Measurements from ENCODE around the gene PARD3B.

The PARD3B gene

DNA sequence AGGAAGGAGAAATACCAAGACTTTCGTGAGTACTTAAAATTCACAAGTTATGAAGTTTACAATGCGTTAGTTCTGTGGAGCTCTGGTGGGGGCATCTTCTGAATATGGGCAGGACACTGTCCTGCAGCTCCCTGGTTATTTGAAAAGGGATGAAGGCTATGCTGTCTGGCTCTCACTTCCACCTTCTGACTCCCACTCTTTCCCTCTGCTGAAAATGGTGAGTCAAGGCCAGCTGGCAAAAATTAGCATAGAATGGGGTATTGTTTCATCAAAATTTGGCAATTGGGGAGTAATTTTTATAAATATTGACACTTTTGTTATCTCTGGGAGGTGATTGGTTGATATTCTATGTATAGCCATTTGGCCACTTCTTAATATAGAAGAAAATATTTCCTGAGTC is 177.4 kb downstream of the PARD3B start:
- no peak for FAIRE-seq
- TF ChIP-seq POLR2AphosphoS5 (IDR thresholded peaks at IDR 0.05; ENCODE audit: low read depth, low read length) (no peak), PAX5 (IDR thresholded peaks at IDR 0.05; ENCODE audit: insufficient read depth, low read length, severe bottlenecking) (no peak), POU2F2 (IDR thresholded peaks at IDR 0.05; ENCODE audit: low read depth, low read length) (no peak), POLR2A (IDR thresholded peaks at IDR 0.05; ENCODE audit: low read depth, low read length) (no peak)

DNA sequence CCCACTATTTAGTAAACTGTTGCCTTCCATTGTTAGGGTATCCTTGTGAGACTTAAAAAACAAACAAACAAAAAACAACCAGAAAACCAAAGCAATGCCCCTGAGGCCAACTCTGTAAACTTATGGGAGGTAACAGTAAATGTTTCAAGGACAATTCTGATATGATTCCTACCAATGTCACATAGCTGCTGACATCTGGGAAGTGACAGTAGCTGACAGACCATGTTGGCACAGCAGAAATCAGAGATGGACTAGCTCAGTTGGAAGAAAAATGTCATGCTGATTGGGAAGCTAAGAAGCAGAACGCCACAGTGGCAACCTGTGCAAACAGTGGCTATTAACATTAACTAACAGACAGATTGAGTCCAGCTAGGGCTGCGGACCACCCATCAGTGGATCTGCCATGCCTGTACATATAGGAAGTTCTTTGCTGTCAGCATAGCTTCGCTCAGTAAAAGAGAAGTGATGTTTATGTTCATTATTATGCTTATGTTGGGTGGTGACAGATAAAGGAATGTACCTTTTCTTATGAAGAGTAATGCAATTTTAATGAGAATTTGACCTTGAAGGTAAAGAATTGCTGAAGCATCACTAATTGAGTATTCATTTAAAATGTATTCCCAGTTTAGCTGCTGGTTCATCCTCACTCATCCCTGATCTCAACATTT is 180.6 kb downstream of the PARD3B start:
- TF ChIP-seq POLR2AphosphoS5 (IDR thresholded peaks at IDR 0.05; ENCODE audit: low read depth, low read length) (no peak), POLR2A (IDR thresholded peaks at IDR 0.05; ENCODE audit: low read depth, low read length) (no peak), POU2F2 (IDR thresholded peaks at IDR 0.05; ENCODE audit: low read depth, low read length) (no peak), TAF1 (IDR thresholded peaks at IDR 0.05; ENCODE audit: low read depth, low read length) (no peak), PAX5 (IDR thresholded peaks at IDR 0.05; ENCODE audit: insufficient read depth, low read length, severe bottlenecking) (no peak), SPI1 (IDR thresholded peaks at IDR 0.05; ENCODE audit: low read depth, low read length) (no peak)
- no peak for FAIRE-seq
- DNase-seq (ENCODE audit: insufficient read length, low spot score) = no peak

More for the DNA sequence above, 177.4 kb downstream of the PARD3B start:
- DNase-seq (ENCODE audit: insufficient read length, low spot score) = no peak

DNA sequence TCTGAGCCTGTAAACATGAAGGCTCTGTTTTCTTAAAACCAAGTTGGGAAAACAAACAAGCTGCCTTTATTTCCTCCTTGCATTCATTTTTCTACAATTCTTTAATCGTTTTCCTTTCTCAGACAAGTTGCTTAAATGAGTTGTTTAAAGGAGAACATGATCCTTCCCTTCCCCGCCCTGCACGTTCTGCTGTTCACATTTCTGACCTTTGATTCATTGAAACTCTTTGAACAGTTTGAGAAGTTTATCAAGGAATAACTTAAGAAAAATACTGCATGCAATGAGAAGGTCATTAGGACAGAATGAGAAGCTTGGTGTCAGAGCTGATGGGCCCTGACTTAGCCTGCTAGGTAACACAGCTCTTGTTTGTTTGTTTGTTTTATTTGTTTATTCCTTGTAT is 181.6 kb downstream of the PARD3B start:
- FAIRE-seq = no peak
- TF ChIP-seq POLR2A (IDR thresholded peaks at IDR 0.05; ENCODE audit: low read depth, low read length) = no peak
- TF ChIP-seq POLR2AphosphoS5 (IDR thresholded peaks at IDR 0.05; ENCODE audit: low read depth, low read length) = no peak
- TF ChIP-seq TAF1 (IDR thresholded peaks at IDR 0.05; ENCODE audit: low read depth, low read length) = no peak
- no peak for TF ChIP-seq SPI1 (IDR thresholded peaks at IDR 0.05; ENCODE audit: low read depth, low read length)
- TF ChIP-seq PAX5 (IDR thresholded peaks at IDR 0.05; ENCODE audit: insufficient read depth, low read length, severe bottlenecking) = no peak
- TF ChIP-seq POU2F2 (IDR thresholded peaks at IDR 0.05; ENCODE audit: low read depth, low read length) = no peak
- no peak for DNase-seq (ENCODE audit: insufficient read length, low spot score)

DNA sequence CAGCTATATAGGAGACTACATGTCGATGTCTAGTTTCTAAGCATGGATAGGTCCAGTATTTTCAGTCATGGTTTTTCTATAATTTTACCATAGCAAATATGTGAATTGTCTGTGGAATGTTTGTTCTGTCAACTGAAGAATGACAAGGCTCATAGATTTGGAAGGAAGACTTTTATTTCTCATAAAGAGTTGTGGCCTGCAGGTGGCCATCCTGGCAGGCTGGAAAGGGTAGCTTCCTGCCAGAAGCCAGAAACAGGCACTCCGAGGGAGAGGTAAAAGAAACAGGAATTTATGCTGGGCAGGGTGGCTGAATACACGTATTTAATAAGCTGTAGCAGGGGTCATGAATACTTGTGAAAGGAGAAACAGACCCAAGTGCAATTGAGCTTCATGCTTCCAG is 182.1 kb downstream of the PARD3B start:
- TF ChIP-seq POLR2A (IDR thresholded peaks at IDR 0.05; ENCODE audit: low read depth, low read length) (no peak), SPI1 (IDR thresholded peaks at IDR 0.05; ENCODE audit: low read depth, low read length) (no peak), POLR2AphosphoS5 (IDR thresholded peaks at IDR 0.05; ENCODE audit: low read depth, low read length) (no peak)
- no peak for DNase-seq (ENCODE audit: insufficient read length, low spot score)
- FAIRE-seq = no peak

DNA sequence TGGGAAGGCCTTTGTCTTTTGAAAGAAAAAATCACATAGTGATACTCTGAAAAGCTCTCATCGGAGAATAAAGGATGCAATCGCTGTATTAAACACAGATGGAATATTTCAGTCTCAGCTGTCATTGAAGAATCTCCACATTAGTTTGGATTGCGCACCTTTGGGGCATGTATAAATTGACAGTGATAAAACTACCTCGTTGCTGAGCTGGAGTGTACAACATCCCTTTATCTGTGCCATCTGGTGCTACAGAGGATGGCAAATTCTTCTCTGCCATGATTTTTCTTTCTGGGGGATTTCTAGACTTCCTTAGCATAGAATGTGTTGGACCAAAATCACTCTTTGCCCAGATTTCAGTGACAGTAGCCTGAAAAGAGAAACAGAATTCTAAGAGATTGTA is 185.3 kb downstream of the PARD3B start:
- TF ChIP-seq POLR2AphosphoS5 (IDR thresholded peaks at IDR 0.05; ENCODE audit: low read depth, low read length) (no peak), POU2F2 (IDR thresholded peaks at IDR 0.05; ENCODE audit: low read depth, low read length) (no peak), TAF1 (IDR thresholded peaks at IDR 0.05; ENCODE audit: low read depth, low read length) (no peak), SPI1 (IDR thresholded peaks at IDR 0.05; ENCODE audit: low read depth, low read length) (no peak), POLR2A (IDR thresholded peaks at IDR 0.05; ENCODE audit: low read depth, low read length) (no peak), PAX5 (IDR thresholded peaks at IDR 0.05; ENCODE audit: insufficient read depth, low read length, severe bottlenecking) (no peak)
- DNase-seq (ENCODE audit: insufficient read length, low spot score) = no peak
- FAIRE-seq = no peak

DNA sequence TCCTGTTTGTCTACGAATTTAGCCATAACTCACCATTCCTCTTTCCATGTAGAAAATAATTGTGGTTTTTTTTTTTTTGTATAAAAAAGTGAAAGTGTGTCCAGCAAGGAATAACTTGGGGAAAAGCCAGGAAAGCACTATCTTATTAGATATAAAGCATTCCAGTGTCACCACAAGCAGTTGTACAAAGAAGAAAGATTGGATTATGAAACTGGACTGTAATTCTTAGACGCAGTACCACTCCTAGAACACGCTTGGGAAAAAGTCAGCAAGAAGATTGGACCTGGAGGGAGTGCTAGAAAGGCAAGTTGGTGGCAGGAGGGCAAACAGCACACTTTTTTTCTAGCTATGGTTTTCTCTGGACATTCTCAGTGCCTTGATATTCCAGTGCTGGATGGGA is 186.7 kb downstream of the PARD3B start:
- FAIRE-seq (no peak), DNase-seq (ENCODE audit: insufficient read length, low spot score) (no peak)
- TF ChIP-seq TAF1 (IDR thresholded peaks at IDR 0.05; ENCODE audit: low read depth, low read length) (no peak), POLR2A (IDR thresholded peaks at IDR 0.05; ENCODE audit: low read depth, low read length) (no peak), SPI1 (IDR thresholded peaks at IDR 0.05; ENCODE audit: low read depth, low read length) (no peak), POLR2AphosphoS5 (IDR thresholded peaks at IDR 0.05; ENCODE audit: low read depth, low read length) (no peak), POU2F2 (IDR thresholded peaks at IDR 0.05; ENCODE audit: low read depth, low read length) (no peak), PAX5 (IDR thresholded peaks at IDR 0.05; ENCODE audit: insufficient read depth, low read length, severe bottlenecking) (no peak)

DNA sequence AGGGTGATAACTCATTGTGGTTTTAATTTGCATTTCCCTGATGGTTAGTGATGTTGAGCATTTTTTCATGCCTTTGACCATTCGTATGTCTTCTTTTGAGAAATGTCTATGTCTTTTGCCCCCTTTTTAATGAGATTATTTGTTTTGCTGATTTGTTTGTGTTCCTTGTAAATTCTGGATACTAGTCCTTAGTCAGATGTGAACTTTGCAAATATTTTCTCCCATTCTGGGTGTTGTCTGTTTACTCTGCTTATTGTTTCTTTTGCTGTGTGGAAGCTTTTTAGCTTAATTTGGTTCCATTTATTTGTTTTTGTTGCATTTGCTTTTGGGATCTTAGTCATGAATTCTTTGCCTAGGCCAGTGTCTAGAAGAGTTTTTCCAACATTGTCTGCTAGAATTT is 192.0 kb downstream of the PARD3B start:
- no peak for DNase-seq (ENCODE audit: insufficient read length, low spot score)
- FAIRE-seq = no peak
- TF ChIP-seq POU2F2 (IDR thresholded peaks at IDR 0.05; ENCODE audit: low read depth, low read length) (no peak), PAX5 (IDR thresholded peaks at IDR 0.05; ENCODE audit: insufficient read depth, low read length, severe bottlenecking) (no peak), SPI1 (IDR thresholded peaks at IDR 0.05; ENCODE audit: low read depth, low read length) (no peak), POLR2AphosphoS5 (IDR thresholded peaks at IDR 0.05; ENCODE audit: low read depth, low read length) (no peak), POLR2A (IDR thresholded peaks at IDR 0.05; ENCODE audit: low read depth, low read length) (no peak), TAF1 (IDR thresholded peaks at IDR 0.05; ENCODE audit: low read depth, low read length) (no peak)

DNA sequence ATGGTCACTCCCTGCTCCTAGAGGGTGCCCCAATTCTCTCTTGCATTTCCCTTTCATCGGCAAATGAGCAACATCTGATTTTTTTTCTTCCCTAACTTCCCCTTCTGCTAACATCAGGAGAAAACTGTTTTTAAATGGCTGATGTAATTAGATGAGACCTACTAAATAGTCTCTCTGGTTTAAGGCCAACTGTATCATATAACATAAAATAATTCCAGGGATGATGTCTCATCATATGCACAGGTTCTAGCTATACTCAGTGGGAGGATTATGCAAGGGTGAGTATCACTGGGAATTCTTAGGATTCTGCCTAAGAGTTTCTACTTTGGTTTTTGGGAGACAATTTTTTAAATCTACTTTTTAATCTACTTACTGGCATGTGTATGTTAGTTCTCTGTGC is 193.4 kb downstream of the PARD3B start:
- no peak for DNase-seq (ENCODE audit: insufficient read length, low spot score)
- no peak for FAIRE-seq
- no peak for TF ChIP-seq POLR2AphosphoS5 (IDR thresholded peaks at IDR 0.05; ENCODE audit: low read depth, low read length)
- no peak for TF ChIP-seq SPI1 (IDR thresholded peaks at IDR 0.05; ENCODE audit: low read depth, low read length)
- no peak for TF ChIP-seq TAF1 (IDR thresholded peaks at IDR 0.05; ENCODE audit: low read depth, low read length)
- TF ChIP-seq POLR2A (IDR thresholded peaks at IDR 0.05; ENCODE audit: low read depth, low read length) = no peak
- no peak for TF ChIP-seq POU2F2 (IDR thresholded peaks at IDR 0.05; ENCODE audit: low read depth, low read length)
- TF ChIP-seq PAX5 (IDR thresholded peaks at IDR 0.05; ENCODE audit: insufficient read depth, low read length, severe bottlenecking) = no peak

DNA sequence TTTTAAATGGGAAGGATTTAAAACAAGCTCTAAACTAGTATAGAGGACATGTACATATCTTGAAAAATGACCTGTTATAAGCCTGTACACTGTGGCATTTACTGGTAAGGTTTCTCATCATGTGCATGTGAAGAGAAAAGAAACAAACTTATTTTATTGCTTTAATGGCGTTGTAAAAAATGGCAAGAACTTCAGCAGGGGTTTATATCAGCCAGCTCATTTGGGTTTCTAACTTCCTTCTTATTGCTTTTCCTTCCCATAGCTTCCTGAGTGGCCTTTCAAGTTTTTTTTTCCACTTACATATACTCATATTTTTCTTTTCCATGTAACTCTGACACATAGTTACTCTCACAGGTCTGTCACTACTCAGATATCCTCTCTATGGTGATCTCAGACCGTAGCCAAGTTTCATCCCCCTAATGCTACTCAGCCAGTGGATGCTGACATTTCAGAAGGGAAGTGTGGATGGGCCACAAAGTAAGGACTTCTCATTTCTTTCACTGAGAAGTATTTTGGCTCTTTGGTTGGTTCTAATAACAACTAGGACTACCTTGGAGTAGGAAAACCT is 198.2 kb downstream of the PARD3B start:
- DNase-seq (ENCODE audit: insufficient read length, low spot score) (no peak), FAIRE-seq (no peak)
- no peak for TF ChIP-seq SPI1 (IDR thresholded peaks at IDR 0.05; ENCODE audit: low read depth, low read length)
- TF ChIP-seq POLR2A (IDR thresholded peaks at IDR 0.05; ENCODE audit: low read depth, low read length) = no peak
- no peak for TF ChIP-seq POLR2AphosphoS5 (IDR thresholded peaks at IDR 0.05; ENCODE audit: low read depth, low read length)
- no peak for TF ChIP-seq POU2F2 (IDR thresholded peaks at IDR 0.05; ENCODE audit: low read depth, low read length)
- TF ChIP-seq PAX5 (IDR thresholded peaks at IDR 0.05; ENCODE audit: insufficient read depth, low read length, severe bottlenecking) = no peak
- no peak for TF ChIP-seq TAF1 (IDR thresholded peaks at IDR 0.05; ENCODE audit: low read depth, low read length)

DNA sequence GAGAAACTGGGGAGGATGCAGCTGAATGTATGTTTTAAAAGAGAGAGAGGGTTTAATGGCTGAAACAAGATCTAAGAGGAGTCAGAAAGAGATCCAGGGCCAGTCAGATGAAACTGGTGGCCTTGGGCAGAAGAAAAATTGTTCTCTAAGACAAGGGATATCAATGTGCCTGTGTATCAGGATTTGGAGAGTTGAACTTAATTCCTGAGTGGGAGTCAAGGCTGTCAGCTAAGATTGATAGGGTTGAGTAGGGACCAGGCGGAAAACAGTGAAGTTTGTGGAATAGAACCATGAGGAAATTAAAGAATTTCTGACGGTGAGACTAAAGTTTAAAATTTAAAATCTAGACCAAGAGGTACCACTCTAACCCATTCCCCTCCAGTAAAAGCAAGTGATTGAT is 199.2 kb downstream of the PARD3B start:
- FAIRE-seq (no peak), DNase-seq (ENCODE audit: insufficient read length, low spot score) (no peak)
- TF ChIP-seq POLR2A (IDR thresholded peaks at IDR 0.05; ENCODE audit: low read depth, low read length) (no peak), PAX5 (IDR thresholded peaks at IDR 0.05; ENCODE audit: insufficient read depth, low read length, severe bottlenecking) (no peak), SPI1 (IDR thresholded peaks at IDR 0.05; ENCODE audit: low read depth, low read length) (no peak), POLR2AphosphoS5 (IDR thresholded peaks at IDR 0.05; ENCODE audit: low read depth, low read length) (no peak), POU2F2 (IDR thresholded peaks at IDR 0.05; ENCODE audit: low read depth, low read length) (no peak), TAF1 (IDR thresholded peaks at IDR 0.05; ENCODE audit: low read depth, low read length) (no peak)

Measured in GM12891 (cell line).